GM15510 (cell line): ENCODE results near the gene HAO1.

Experiments
- POLR2A ChIP-seq: IDR thresholded peaks from 3 replicates; pipeline ENCODE4 v1.6.1; 2011; ENCODE audit warnings: borderline replicate concordance; ENCODE audit not compliant: insufficient read length; ENCODE audit errors: extremely low read depth

HAO1 gene

GRCh38 chr20:7891705-7892104 lies 48.6 kb downstream of the HAO1 start:
- TF ChIP-seq POLR2A, result no peak

DNA sequence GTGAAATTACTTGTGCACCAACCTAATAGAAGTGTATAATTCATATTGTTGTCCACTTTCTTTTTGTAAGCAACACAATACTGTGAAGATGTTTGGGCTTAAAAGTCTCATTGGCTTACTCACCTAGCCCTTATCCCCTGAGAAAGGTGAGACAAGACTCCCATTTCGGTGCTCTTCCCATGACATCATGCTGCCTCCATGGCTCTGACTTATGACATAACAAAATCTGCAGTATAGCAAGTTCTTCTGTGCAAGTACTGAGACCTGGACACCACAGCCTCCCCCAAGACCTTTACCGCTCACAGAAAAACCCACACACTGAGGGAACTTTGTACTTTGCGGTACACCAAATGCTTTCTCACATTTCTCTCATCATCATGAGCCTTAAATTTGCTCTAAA lies 50.5 kb downstream of the HAO1 start:
- TF ChIP-seq POLR2A, result no peak

DNA sequence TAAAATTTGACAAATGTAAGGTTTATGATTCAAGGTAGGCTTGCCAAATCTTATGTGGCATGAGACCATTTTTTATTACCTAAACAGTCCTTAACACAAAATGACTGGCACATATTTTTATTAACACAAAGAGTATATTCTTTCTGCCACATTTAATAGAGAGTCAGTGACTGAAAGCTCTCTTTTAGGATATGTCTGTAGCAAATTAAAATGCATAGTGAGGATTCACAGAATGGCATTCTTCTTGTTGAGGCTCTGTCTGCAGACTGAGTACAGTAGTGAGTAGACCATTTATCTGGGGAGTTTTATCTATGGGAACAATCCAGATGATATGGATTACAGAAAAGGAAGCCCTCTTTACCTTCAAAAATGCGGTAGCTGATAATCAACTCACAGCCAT lies 56.5 kb downstream of the HAO1 start:
- TF ChIP-seq POLR2A, result no peak

- no peak for TF ChIP-seq POLR2A
These were observed 56.9 kb downstream of the HAO1 start for GRCh38 chr20:7883309-7883708.

DNA sequence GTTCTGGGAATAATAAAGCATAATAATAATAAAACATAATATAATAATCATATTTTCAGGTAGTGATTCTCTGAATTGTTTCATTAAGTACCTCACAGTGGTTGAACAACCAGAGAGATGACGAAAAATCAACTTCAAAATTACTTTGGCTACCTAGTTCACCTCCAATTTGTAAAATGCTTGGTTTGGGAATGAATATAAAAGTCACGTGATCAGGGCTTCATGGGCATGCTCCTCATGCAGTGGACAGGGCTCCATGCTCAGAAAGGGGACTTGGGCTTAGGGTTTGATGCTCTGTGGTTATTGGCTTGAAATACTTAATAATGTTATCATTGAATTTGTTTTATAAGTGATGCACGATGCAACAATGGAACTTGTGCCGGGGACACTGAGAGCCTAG lies 58.2 kb downstream of the HAO1 start:
- no peak for TF ChIP-seq POLR2A

DNA sequence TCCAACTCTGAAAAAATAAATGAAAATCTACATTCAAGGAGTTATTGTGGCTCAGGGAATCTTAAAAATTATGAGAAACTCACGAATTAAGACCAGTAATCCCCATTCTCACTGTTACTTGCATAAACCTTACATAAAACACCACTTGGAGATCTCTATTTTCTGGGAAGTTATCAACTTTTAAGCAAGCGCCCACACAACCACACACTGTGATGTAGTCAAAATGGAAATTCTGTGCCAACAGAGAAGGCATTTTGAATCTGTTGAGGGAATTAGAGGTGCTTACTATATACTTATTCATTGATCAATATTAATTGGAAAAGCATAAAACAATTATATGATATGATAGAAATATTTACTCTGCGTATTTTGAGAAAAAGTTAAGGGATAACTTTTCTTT lies 58.7 kb downstream of the HAO1 start:
- no peak for TF ChIP-seq POLR2A

GRCh38 chr20:7879883-7880282 lies 60.4 kb downstream of the HAO1 start:
- TF ChIP-seq POLR2A, result no peak

GRCh38 chr20:7868108-7868507 lies 72.2 kb downstream of the HAO1 start:
- no peak for TF ChIP-seq POLR2A

DNA sequence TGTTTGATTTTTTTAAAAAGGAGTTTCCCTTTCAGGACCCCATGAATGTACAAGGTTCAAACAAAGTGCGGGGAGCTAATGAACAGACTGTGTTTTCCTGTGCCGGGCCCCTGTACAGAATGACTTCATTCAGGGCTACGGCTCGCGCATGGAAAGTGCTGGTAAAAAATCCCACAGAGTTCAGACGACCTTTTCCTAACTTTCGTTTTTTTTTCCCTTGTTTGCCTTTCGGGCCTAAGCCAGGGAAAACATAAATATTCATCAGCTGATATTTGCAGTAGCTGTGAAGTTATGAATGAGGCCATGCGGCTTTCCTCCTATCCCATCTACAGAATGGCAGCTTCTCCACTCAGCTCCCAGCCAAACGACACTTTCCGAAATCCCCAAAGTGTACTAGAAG lies 74.0 kb downstream of the HAO1 start:
- no peak for TF ChIP-seq POLR2A

DNA sequence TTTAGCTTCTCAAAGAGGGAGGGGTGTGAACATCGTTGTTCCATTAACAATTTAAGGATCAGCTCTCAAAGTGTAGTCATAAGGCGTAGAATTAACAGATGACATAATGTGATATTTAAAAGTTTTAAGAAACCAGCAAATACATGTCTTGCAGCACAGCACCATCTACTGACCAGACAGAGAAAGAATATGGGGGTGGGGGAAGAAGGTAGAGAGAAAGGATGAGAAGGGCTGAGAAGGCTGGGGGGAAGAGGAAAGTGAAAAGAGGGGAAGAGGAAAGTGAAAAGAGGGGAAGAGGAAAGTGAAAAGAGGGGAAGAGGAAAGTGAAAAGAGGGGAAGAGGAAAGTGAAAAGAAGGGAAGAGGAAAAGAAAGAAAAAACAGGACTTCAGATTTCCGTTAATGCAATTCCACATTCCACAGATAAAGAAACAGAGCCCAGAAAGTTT lies 80.9 kb downstream of the HAO1 start:
- TF ChIP-seq POLR2A, result no peak

- TF ChIP-seq POLR2A, result no peak
These were observed 81.5 kb downstream of the HAO1 start for GRCh38 chr20:7858734-7859250.

DNA sequence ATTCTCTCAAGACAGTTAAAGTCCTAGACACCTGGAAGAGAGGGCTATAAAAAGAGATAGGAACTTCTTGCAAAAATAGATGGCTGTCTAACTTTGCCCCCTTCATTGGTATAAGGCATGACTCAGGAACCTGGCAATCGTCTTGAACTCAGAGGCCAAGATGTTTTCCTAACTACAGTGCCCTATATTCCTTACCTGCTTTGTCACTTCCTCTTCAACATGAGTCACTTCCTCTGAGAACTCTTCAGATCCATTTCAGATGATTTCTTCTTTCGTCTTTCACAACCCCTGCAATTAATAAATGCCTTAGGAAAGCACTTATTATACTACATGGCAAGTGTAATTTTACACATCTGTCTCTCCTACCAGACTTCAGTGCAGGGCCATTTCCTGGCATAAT lies 83.5 kb downstream of the HAO1 start:
- TF ChIP-seq POLR2A, result no peak

- no peak for TF ChIP-seq POLR2A
These were observed 84.7 kb downstream of the HAO1 start for GRCh38 chr20:7855545-7855944.

- TF ChIP-seq POLR2A, result no peak
These were observed 86.8 kb downstream of the HAO1 start for GRCh38 chr20:7853493-7853892.

GRCh38 chr20:7850775-7851490 lies 89.3 kb downstream of the HAO1 start:
- no peak for TF ChIP-seq POLR2A

GRCh38 chr20:7849675-7850074 lies 90.6 kb downstream of the HAO1 start:
- no peak for TF ChIP-seq POLR2A
